ENCODE results near the gene TTLL11.

- TF ChIP-seq CTCF (IDR thresholded peaks at IDR 0.05) (no peak), POLR2A (IDR thresholded peaks at IDR 0.05) (no peak)
Measured at GRCh38 chr9:121947775-121948174, 145.3 kb downstream of the TTLL11 start.

All from prostate gland (tissue), 2 donors.